Endothelial cell of umbilical vein (primary cell): Measurements from ENCODE around the gene CYP4F22. TPM values are rescaled to one million over a fixed set of nuclear protein-coding genes. Genes with fewer than 3 reads are reported as not detected.

ENCODE experiments used
- BruUV-seq: library from RNA; stranded (reverse); fragments of 400-500 nt; replicated peaks from 2 replicates; lab custom pipeline; 2021; lab: Mats Ljungman, UMichigan
- CTCF ChIA-PET: fragments of 300-600, 350-600 bp; sonication (Branson Sonifier 250); formaldehyde crosslinking; loops from one replicate; lab custom pipeline; 2021; ENCODE audit warnings: antibody characterized with exemption, inconsistent platforms; lab: Charles Lee
- POLR2A ChIA-PET: fragments of 300-600, 350-600 bp; sonication (Branson Sonifier 250); formaldehyde crosslinking; loops from one replicate; lab custom pipeline; 2021; ENCODE audit warnings: antibody characterized with exemption, inconsistent platforms; lab: Charles Lee
- DNase-seq: peaks from one replicate; pipeline ENCODE4 v3.0.0-alpha.2; 2011; ENCODE audit warnings: low read depth, low spot score
- FAIRE-seq: peaks from 2 replicates; lab custom pipeline; 2011; peaks lifted over from hg19 to GRCh38; lab: Jason Lieb, UNC
- H2AFZ ChIP-seq: 2 replicates; pipeline ENCODE4 v1.6.0; 2012; ENCODE audit warnings: low read depth, low read length, control low read depth, inconsistent platforms
- H3K27ac ChIP-seq: 2 replicates; pipeline ENCODE4 v1.5.1; 2011; ENCODE audit warnings: low read depth, mild to moderate bottlenecking, control low read depth, low read length, moderate library complexity; ENCODE audit not compliant: insufficient read depth
- H3K27me3 ChIP-seq, 2 experiments: 2 replicates each; pipeline versions ENCODE4 v1.6.0 to v1.6.1; 2011; ENCODE audit warnings: low read length in 2 of 2, mixed read lengths in 1 of 2; ENCODE audit not compliant: control insufficient read depth in 2 of 2, insufficient read depth in 2 of 2
- H3K36me3 ChIP-seq, 2 experiments: 2 replicates in 1 of 2; 3 replicates in 1 of 2; pipeline ENCODE4 v1.5.1; 2011; ENCODE audit warnings: low read length in 2 of 2, mild to moderate bottlenecking in 1 of 2, moderate library complexity in 1 of 2; ENCODE audit not compliant: control insufficient read depth in 2 of 2, insufficient read depth in 2 of 2; ENCODE audit errors: extremely low read depth in 1 of 2
- H3K4me1 ChIP-seq: 3 replicates; pipeline ENCODE4 v1.5.1; 2011; ENCODE audit warnings: mild to moderate bottlenecking, low read length; ENCODE audit not compliant: control insufficient read depth, insufficient read depth; ENCODE audit errors: extremely low read depth
- H3K4me2 ChIP-seq: 2 replicates; pipeline ENCODE4 v1.6.1; 2011; ENCODE audit warnings: low read length, control low read depth, mixed read lengths; ENCODE audit not compliant: insufficient read depth
- H3K4me3 ChIP-seq, 3 experiments: fragments of 200-600 bp in 1 of 3; sonication (generic), shearing (Covaris generic) in 1 of 3; replicated peaks in 1 of 3; 2 replicates each; pipeline ENCODE4 v1.5.1; 2011 to 2016; ENCODE audit warnings: control low read depth in 3 of 3, low read length in 3 of 3, mild to moderate bottlenecking in 2 of 3, inconsistent platforms in 1 of 3, low read depth in 1 of 3, moderate library complexity in 1 of 3; ENCODE audit not compliant: insufficient read depth in 1 of 3
- H3K79me2 ChIP-seq: 2 replicates; pipeline ENCODE4 v1.6.0; 2012; ENCODE audit warnings: low read length, inconsistent platforms; ENCODE audit not compliant: control insufficient read depth, insufficient read depth
- H3K9ac ChIP-seq: replicated peaks from 2 replicates; pipeline ENCODE3; 2011; ENCODE audit warnings: low read length, control low read depth; ENCODE audit not compliant: insufficient read depth; ENCODE audit errors: extremely low read depth
- H3K9me1 ChIP-seq: replicated peaks from 3 replicates; pipeline ENCODE4 v1.6.0; 2011; ENCODE audit warnings: mild to moderate bottlenecking, low read length; ENCODE audit not compliant: control insufficient read depth, insufficient read depth; ENCODE audit errors: extremely low read depth
- H3K9me3 ChIP-seq: replicated peaks from 2 replicates; pipeline ENCODE4 v1.5.1; 2012; ENCODE audit warnings: low read length, inconsistent platforms; ENCODE audit not compliant: control insufficient read depth, insufficient read depth
- H4K20me1 ChIP-seq: replicated peaks from 2 replicates; pipeline ENCODE3; 2011; ENCODE audit warnings: mild to moderate bottlenecking, low read length; ENCODE audit not compliant: control insufficient read depth, insufficient read depth; ENCODE audit errors: extremely low read depth
- CTCF ChIP-seq, 2 donors: IDR thresholded peaks; 1 replicate in 1 of 2; 2 replicates in 1 of 2; pipeline ENCODE4 v1.5.1; 2011; ENCODE audit warnings: low read length in 2 of 2, mild to moderate bottlenecking in 2 of 2, moderate library complexity in 2 of 2, control low read depth in 1 of 2, inconsistent platforms in 1 of 2, low read depth in 1 of 2; ENCODE audit not compliant: insufficient read depth in 1 of 2; ENCODE audit errors: extremely low read depth in 1 of 2
- EZH2 ChIP-seq: IDR thresholded peaks from 2 replicates; pipeline ENCODE4 v1.6.1; 2012; ENCODE audit warnings: borderline replicate concordance, low read depth, mild to moderate bottlenecking, moderate library complexity, low read length, inconsistent platforms; ENCODE audit not compliant: severe bottlenecking
- GATA2 ChIP-seq: IDR thresholded peaks from 2 replicates; pipeline ENCODE4 v1.7.0; 2011; ENCODE audit warnings: low read depth, mild to moderate bottlenecking, moderate library complexity, mixed read lengths, low read length; ENCODE audit not compliant: insufficient read length, insufficient read depth
- MYC ChIP-seq: IDR thresholded peaks from one replicate; pipeline ENCODE4 v1.6.1; 2011; ENCODE audit warnings: mild to moderate bottlenecking, low read depth, low read length
- POLR2A ChIP-seq: IDR thresholded peaks from 2 replicates; pipeline ENCODE4 v1.6.1; 2012; ENCODE audit warnings: low read depth, mild to moderate bottlenecking, control low read depth, low read length
- POLR2AphosphoS5 ChIP-seq: IDR thresholded peaks from 2 replicates; pipeline ENCODE4 v1.6.1; 2012; ENCODE audit warnings: low read depth, mild to moderate bottlenecking, control low read depth, low read length, moderate library complexity; ENCODE audit not compliant: insufficient read depth
- dilution Hi-C: fragments of 300-500 bp; cut with MboI; formaldehyde crosslinking; loops from one replicate; pipeline ENCODE4 v1.15.0; 2019; ENCODE audit warnings: low sequenced_read_pairs; ENCODE audit not compliant: extremely low pct_ligation_motif_present
- intact Hi-C: fragments of 100-400 bp; cut with micrococcal nuclease; formaldehyde crosslinking; loops from one replicate; pipeline ENCODE4 v1.10.0; 2022
- polyA plus RNA-seq, 4 experiments: library from polyadenylated mRNA; depleted of rRNA in 3 of 4; stranded (reverse) in 3 of 4; unstranded in 1 of 4; fragments of >200 nt; gene quantifications; 2 replicates each; pipeline versions ENCODE4 v1.2.1 to v1.2.3, GENCODE V29; 2011 to 2012; ENCODE audit warnings: missing spikeins in 1 of 4
- total RNA-seq: library from RNA; stranded (reverse); gene quantifications from 2 replicates; pipeline ENCODE4 v1.2.3, GENCODE V29; 2021

The CYP4F22 gene
- total and polyA plus RNA-seq, 2 donors (not counting 3 experiments of a cell fraction or from before 2014, with no cell fraction given) = not detected

- POLR2A ChIA-PET = no interaction called here
- Histone ChIP-seq H3K27ac (no peak overlapping the region), H3K4me2 (no peak overlapping the region), H3K79me2 (no peaks in the 10 kb centered on the region), H3K4me1 (no peaks in the 10 kb centered on the region), H3K27me3 (no peaks in the 10 kb centered on the region), H3K9me1 (no peaks in the 10 kb centered on the region), H4K20me1 (no peaks in the 10 kb centered on the region), H2AFZ (no peak overlapping the region), H3K9ac (no peak overlapping the region), H3K36me3 (no peaks in the 10 kb centered on the region), H3K4me3 (no peak overlapping the region), H3K9me3 (no peaks in the 10 kb centered on the region)
- no peak for TF ChIP-seq POLR2AphosphoS5
- no peak for TF ChIP-seq CTCF (IDR thresholded peaks at IDR 0.05; ENCODE audit: extremely low read depth in 1 of 2, insufficient read depth in 1 of 2, low read depth in 1 of 2, low read length in 2 of 2)
- no peak for TF ChIP-seq POLR2A
- dilution Hi-C loops = no loop called here
- no TSS peak for BruUV-seq
- DNase-seq (no peak), FAIRE-seq (no peak)
- CTCF ChIA-PET = no interaction called here
- intact Hi-C loops = no loop called here
Observed at GRCh38 chr19:15577184-15577771, 69.0 kb downstream of the CYP4F22 start.

GRCh38 chr19:15583346-15583745 lies 75.0 kb downstream of the CYP4F22 start:
- no TSS peak for BruUV-seq
- no peak for FAIRE-seq
- TF ChIP-seq EZH2 (no peak), GATA2 (no peak), MYC (no peak)

More at GRCh38 chr19:15583346-15583745, 75.0 kb downstream of the CYP4F22 start:
- no peaks in the 10 kb centered on the region for H3K9me1 ChIP-seq
- H3K79me2 ChIP-seq = no peaks in the 10 kb centered on the region
- H4K20me1 ChIP-seq = no peaks in the 10 kb centered on the region
- ChIA-PET POLR2A (no interaction called here), CTCF (no interaction called here)
- H2AFZ ChIP-seq = no peak overlapping the region
- DNase-seq = no peak
- H3K4me1 ChIP-seq = no peaks in the 10 kb centered on the region
- intact Hi-C loops (no loop called here), dilution Hi-C loops (no loop called here)
- no peaks in the 10 kb centered on the region for H3K36me3 ChIP-seq
- H3K4me2 ChIP-seq = no peak overlapping the region
- no peak overlapping the region for H3K9ac ChIP-seq
- H3K27ac ChIP-seq = no peak overlapping the region
- H3K9me3 ChIP-seq = no peaks in the 10 kb centered on the region
- no peak overlapping the region for H3K4me3 ChIP-seq
- H3K27me3 ChIP-seq = no peaks in the 10 kb centered on the region
